Gastroesophageal sphincter (tissue), 4 donors: Measurements from ENCODE around the gene ELL2. TPM values are rescaled to one million over a fixed set of nuclear protein-coding genes. Genes with fewer than 3 reads are reported as not detected.

Experiments
- ATAC-seq: fragments of 150-250 bp; one replicate; pipeline ENCODE4 v1.9.1; 2016; ENCODE audit warnings: mild to moderate bottlenecking, moderate library complexity
- H3K27ac ChIP-seq, 4 donors: fragments of 200-600 bp; sonication (generic) in 3 of 4; 1 replicate in 3 of 4; 2 replicates in 1 of 4; pipeline ENCODE4 v1.5.1; 2016 to 2019
- H3K27me3 ChIP-seq: fragments of 200-600 bp; sonication (generic); one replicate; pipeline ENCODE4 v1.5.1; 2019
- H3K36me3 ChIP-seq, 2 donors: fragments of 200-600 bp; sonication (generic); one replicate each; pipeline ENCODE4 v1.5.1; 2019; ENCODE audit warnings: control low read depth in 1 of 2
- H3K4me1 ChIP-seq, 3 donors: fragments of 200-600 bp; sonication (generic); 1 replicate in 2 of 3; 2 replicates in 1 of 3; pipeline ENCODE4 v1.5.1; 2016 to 2019; ENCODE audit warnings: control low read depth in 2 of 3
- H3K4me3 ChIP-seq, 2 donors: fragments of 200-600 bp; sonication (generic); one replicate each; pipeline ENCODE4 v1.5.1; 2019; ENCODE audit warnings: mild to moderate bottlenecking in 1 of 2, moderate library complexity in 1 of 2
- H3K9me3 ChIP-seq, 3 donors: fragments of 200-600 bp; sonication (generic); one replicate each; pipeline ENCODE4 v1.5.1; 2017 to 2019; ENCODE audit warnings: control low read depth in 2 of 3
- EP300 ChIP-seq: sonication (generic); formaldehyde crosslinking; IDR thresholded peaks from one replicate; pipeline ENCODE4 v1.6.1; 2017; ENCODE audit warnings: antibody characterized with exemption, mild to moderate bottlenecking
- POLR2A ChIP-seq, 2 donors: fragments of 450-650 bp; IDR thresholded peaks; one replicate each; pipeline ENCODE4 v1.6.1; 2017; ENCODE audit warnings: antibody characterized with exemption in 2 of 2, mild to moderate bottlenecking in 2 of 2, moderate library complexity in 1 of 2
- POLR2AphosphoS5 ChIP-seq: sonication (generic); formaldehyde crosslinking; IDR thresholded peaks from one replicate; pipeline ENCODE4 v1.6.1; 2017; ENCODE audit warnings: antibody characterized with exemption
- WGBS, 2 donors: methylation state at CpG; one replicate each; pipeline ENCODE4 v1.1.5; 2018; ENCODE audit warnings: low coverage in 1 of 2; 5-methylcytosine and 5-hydroxymethylcytosine counted together
- total RNA-seq, 4 donors: library from RNA; depleted of rRNA; stranded (reverse); fragments of >200 nt; gene quantifications; one replicate each; pipeline ENCODE4 v1.1.0, GENCODE V29; 2016
- TF ChIP-seq, protein P1 (sequence below), 4 experiments: fragments of 200-600 bp in 2 of 4; fragments of 450-650 bp in 2 of 4; sonication (generic) in 1 of 4; IDR thresholded peaks; one replicate each; pipeline ENCODE4 v1.5.1; 2017 to 2019; ENCODE audit warnings: antibody characterized with exemption in 4 of 4, mild to moderate bottlenecking in 2 of 4, moderate library complexity in 2 of 4

The ELL2 gene
- total RNA-seq, 4 donors from 2014 or later: 38.4 to 117 (median 59.3) TPM

DNA sequence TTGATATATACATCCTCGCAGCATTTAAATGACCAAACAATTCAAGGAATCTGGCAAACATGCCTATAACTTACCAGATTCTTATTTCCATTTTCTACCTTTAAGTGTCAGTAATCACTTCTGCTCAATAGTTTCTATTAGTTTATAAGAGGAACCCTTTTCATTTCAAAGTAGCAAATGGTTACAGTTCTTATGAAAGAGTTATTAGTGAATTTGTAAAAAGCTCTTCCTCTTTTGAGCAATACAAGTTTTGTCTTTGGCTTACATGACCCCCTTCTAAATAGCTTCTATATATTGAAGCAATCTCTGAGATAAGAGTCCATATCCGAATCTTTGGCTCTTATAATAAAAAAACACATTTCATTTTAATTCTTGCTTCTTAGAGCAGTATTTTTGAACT is 42.0 kb downstream of the ELL2 start:
- no peaks in the 10 kb centered on the region for H3K9me3 ChIP-seq
- no peak overlapping the region for H3K27ac ChIP-seq
- H3K4me3 ChIP-seq: no peak overlapping the region
- H3K27me3 ChIP-seq: no peaks in the 10 kb centered on the region
- no peak for TF ChIP-seq EP300
- TF ChIP-seq POLR2AphosphoS5: no peak
- TF ChIP-seq, protein P1, sequence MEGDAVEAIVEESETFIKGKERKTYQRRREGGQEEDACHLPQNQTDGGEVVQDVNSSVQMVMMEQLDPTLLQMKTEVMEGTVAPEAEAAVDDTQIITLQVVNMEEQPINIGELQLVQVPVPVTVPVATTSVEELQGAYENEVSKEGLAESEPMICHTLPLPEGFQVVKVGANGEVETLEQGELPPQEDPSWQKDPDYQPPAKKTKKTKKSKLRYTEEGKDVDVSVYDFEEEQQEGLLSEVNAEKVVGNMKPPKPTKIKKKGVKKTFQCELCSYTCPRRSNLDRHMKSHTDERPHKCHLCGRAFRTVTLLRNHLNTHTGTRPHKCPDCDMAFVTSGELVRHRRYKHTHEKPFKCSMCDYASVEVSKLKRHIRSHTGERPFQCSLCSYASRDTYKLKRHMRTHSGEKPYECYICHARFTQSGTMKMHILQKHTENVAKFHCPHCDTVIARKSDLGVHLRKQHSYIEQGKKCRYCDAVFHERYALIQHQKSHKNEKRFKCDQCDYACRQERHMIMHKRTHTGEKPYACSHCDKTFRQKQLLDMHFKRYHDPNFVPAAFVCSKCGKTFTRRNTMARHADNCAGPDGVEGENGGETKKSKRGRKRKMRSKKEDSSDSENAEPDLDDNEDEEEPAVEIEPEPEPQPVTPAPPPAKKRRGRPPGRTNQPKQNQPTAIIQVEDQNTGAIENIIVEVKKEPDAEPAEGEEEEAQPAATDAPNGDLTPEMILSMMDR (IDR thresholded peaks at IDR 0.05): no peak
- TF ChIP-seq POLR2A (IDR thresholded peaks at IDR 0.05): no peak
- 50 to 83% methylated on average over 2 of the region's 2 CpGs for WGBS, 2 donors
- no peaks in the 10 kb centered on the region for H3K36me3 ChIP-seq
- no peak for ATAC-seq
- peaks cover 0 to 46% (median 0%) of the 10 kb centered on the region in 3 donors for H3K4me1 ChIP-seq

DNA sequence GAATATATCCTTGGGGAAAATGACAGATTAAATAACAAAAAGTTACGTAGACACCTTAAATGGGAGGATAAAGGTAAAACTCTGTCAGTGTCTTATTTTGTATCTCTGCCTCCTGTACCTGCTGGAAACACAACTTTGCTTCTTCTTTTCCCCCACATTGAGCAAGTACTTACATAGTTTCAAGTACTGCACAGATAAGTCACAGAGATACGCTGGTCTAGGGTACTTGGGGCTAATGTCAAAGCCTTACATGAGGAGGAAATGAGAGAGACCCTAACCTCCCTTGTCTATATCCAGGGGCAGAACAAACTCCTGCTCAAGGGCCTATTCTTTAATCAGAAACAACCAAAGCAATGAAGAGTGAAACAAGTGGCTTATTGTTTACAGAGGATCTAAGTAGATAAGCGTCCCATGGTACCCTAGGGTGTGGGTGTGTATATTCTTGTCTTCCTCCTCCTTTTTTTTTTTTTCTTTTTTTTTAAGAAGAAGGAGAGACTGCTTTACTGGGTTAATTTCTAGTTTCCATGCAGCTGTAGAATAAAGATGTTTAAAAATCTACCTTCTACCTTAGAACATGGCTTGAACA is 43.1 kb downstream of the ELL2 start:
- Histone ChIP-seq H3K27me3 (no peaks in the 10 kb centered on the region), H3K36me3 (no peaks in the 10 kb centered on the region), H3K27ac (no peak overlapping the region), H3K9me3 (no peaks in the 10 kb centered on the region), H3K4me1 (peaks cover 0 to 34% (median 0%) of the 10 kb centered on the region in 3 donors), H3K4me3 (no peak overlapping the region)
- TF ChIP-seq POLR2A (IDR thresholded peaks at IDR 0.05): no peak
- no peak for TF ChIP-seq POLR2AphosphoS5
- no peak for TF ChIP-seq EP300
- TF ChIP-seq, protein P1 (IDR thresholded peaks at IDR 0.05): no peak
- WGBS, 2 donors: 83 to 92% methylated on average over 3 of the region's 3 CpGs
- ATAC-seq: no peak

DNA sequence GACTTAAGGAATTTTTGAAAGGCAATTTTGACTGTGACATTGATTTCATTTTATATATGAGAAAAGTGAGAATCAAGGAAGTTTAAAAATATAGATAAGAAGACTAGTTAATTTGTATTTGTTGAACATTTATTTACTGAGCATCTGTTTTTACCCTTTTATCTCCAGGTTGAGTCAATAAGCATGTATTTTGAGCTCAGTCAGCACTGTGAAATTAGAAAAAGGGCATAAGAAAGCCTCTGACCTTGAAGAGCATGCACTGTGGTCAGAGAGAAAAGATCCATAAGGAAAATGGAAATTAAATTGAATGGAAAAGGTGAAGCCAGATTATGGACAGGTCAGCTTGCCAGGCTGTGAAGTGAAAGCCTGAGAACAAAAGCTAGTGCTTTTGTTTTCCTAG is 44.4 kb downstream of the ELL2 start:
- ATAC-seq: no peak
- peaks cover 0 to 24% (median 0%) of the 10 kb centered on the region in 3 donors for H3K4me1 ChIP-seq
- no peak overlapping the region for H3K4me3 ChIP-seq
- TF ChIP-seq POLR2AphosphoS5: no peak
- TF ChIP-seq, protein P1 (IDR thresholded peaks at IDR 0.05): no peak
- no peak for TF ChIP-seq EP300
- no peak for TF ChIP-seq POLR2A (IDR thresholded peaks at IDR 0.05)
- no peaks in the 10 kb centered on the region for H3K36me3 ChIP-seq
- no peaks in the 10 kb centered on the region for H3K9me3 ChIP-seq
- no peak overlapping the region for H3K27ac ChIP-seq
- H3K27me3 ChIP-seq: no peaks in the 10 kb centered on the region

DNA sequence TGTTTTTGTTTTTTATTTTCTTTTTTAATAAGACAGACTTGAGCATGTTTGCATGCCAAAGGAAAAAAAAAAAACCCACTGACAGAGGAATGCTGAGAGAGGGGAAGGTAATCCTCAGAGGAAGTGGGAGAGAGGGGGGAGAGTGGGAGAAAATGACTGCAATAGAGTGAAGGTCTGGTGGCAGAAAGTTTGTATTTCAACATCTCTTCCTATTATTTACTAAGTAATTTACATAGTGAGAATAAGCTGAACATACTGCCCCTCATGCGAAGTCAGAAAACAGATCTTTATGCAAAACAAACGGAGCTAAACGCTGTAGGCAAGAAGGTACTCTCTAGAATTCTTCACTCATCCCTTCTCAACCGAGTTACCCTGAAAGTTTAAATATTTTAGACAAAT is 45.0 kb downstream of the ELL2 start:
- ATAC-seq: no peak
- H3K9me3 ChIP-seq: no peaks in the 10 kb centered on the region
- H3K4me1 ChIP-seq: peaks cover 0 to 22% (median 0%) of the 10 kb centered on the region in 3 donors
- H3K27me3 ChIP-seq: no peaks in the 10 kb centered on the region
- 83 to 91% methylated on average over 4 of the region's 4 CpGs for WGBS, 2 donors
- no peak overlapping the region for H3K4me3 ChIP-seq
- H3K27ac ChIP-seq: no peak overlapping the region
- TF ChIP-seq POLR2A (IDR thresholded peaks at IDR 0.05) (no peak), EP300 (no peak), POLR2AphosphoS5 (no peak)
- TF ChIP-seq, protein P1 (IDR thresholded peaks at IDR 0.05): no peak
- H3K36me3 ChIP-seq: peaks cover 0 to 2% of the 10 kb centered on the region in 2 donors

DNA sequence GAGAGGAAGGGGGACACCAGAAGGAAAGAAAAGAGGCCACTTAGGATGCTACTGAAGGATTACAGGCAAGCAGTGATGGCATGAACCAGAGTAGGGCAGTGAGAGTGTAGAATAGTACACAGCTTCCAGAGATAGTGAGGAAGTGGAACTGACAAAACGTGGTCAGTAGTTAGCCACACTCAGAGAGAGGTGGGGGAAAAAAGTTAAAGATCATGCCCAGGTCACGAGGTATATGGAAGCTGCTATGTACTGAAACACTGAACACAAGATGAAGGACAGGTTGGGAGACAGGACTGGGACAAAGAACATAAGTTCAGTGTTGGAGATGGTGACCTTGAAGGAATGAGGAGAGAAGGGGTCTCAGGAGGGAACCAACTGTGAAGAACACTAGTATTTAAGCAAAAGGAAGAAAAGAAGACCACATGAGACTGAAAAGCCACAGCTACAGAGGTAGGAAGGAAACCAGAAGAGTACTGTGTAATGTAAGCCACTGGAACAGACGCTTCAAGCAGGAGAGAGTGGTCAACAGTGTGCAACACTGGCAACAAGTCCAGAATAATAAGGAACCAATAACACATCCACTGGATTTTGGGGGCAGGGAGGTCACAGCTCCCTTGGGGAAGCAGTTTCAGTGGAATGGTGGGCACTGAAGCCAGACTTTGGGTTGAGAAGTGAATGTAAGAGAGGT is 45.5 kb downstream of the ELL2 start:
- Histone ChIP-seq H3K36me3 (peaks cover 0 to 8% of the 10 kb centered on the region in 2 donors), H3K27ac (no peak overlapping the region), H3K4me3 (no peak overlapping the region), H3K27me3 (no peaks in the 10 kb centered on the region), H3K4me1 (peaks cover 0 to 22% (median 0%) of the 10 kb centered on the region in 3 donors), H3K9me3 (no peaks in the 10 kb centered on the region)
- 79 to 80% methylated on average over 1 to 3 of the region's 3 CpGs for WGBS, 2 donors
- no peak for TF ChIP-seq POLR2AphosphoS5
- no peak for ATAC-seq
